GM12892 (cell line): ENCODE results near the gene PPP1R13B.

Source experiments
- DNase-seq: peaks from one replicate; pipeline ENCODE4 v3.0.0; 2011; ENCODE audit not compliant: insufficient read length
- FAIRE-seq: peaks from 2 replicates; lab custom pipeline; 2011; peaks lifted over from hg19 to GRCh38; lab: Jason Lieb, UNC
- POLR2A ChIP-seq: IDR thresholded peaks from 2 replicates; pipeline ENCODE4 v1.6.1; 2011; ENCODE audit warnings: low read depth, low read length, control low read depth
- POLR2AphosphoS5 ChIP-seq: IDR thresholded peaks from 2 replicates; pipeline ENCODE4 v1.6.1; 2011; ENCODE audit warnings: low read depth, low read length, control low read depth
- TAF1 ChIP-seq: IDR thresholded peaks from 2 replicates; pipeline ENCODE4 v1.6.1; 2011; ENCODE audit warnings: low read depth, mild to moderate bottlenecking, control low read depth, low read length, borderline replicate concordance

The PPP1R13B gene

GRCh38 chr14:103684871-103685270 is 162.5 kb downstream of the PPP1R13B start:
- FAIRE-seq = no peak
- no peak for TF ChIP-seq TAF1
- no peak for TF ChIP-seq POLR2A
- TF ChIP-seq POLR2AphosphoS5 = no peak
- no peak for DNase-seq

DNA sequence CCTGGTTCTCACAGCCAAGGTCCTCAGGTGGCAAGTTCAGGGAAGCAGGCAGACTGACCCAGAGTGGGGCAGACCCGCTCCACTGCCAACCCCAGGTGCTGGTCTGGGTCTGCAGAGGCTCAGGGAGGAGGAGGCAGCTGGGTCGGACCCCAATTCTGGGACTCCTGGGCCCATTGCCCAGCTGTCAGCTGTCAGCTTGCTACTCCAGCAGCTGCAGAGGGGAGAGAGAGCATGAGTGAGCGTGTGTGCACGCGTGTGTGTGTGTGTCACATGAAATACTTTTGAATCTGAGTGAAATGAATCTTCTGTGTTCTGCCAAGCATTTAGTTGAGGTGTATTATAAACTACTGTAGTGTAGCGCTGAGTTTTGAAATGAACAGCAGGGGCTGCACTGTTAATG is 162.9 kb downstream of the PPP1R13B start:
- no peak for DNase-seq
- TF ChIP-seq POLR2A (no peak), TAF1 (no peak), POLR2AphosphoS5 (no peak)
- no peak for FAIRE-seq
